ENCODE measurements around the gene SLC9A1. TPM values are rescaled to one million over a fixed set of nuclear protein-coding genes. Genes with fewer than 3 reads are reported as not detected.

Gene SLC9A1
- total RNA-seq, 6 experiments from 2014 or later = 37.1 to 51.0 (median 44.7) TPM

- Mint-ChIP-seq H3K27ac (no peak overlapping the region), H3K36me3 (ENCODE audit: low read depth) (no peaks in the 10 kb centered on the region), H3K27me3 (ENCODE audit: insufficient read depth) (peaks cover 18% of the 10 kb centered on the region), H3K9me3 (no peaks in the 10 kb centered on the region), H3K4me3 (no peak overlapping the region), H3K4me1 (ENCODE audit: low read depth) (peaks cover 6% of the 10 kb centered on the region; the same call in 1 of the 2 replicates)
- TF ChIP-seq CTCF (IDR thresholded peaks at IDR 0.05) = no peak
- no peak for DNase-seq
These were observed 94.0 kb downstream of the SLC9A1 start for GRCh38 chr1:27060891-27061290.

GRCh38 chr1:27058966-27059669, 95.8 kb downstream of the SLC9A1 start:
- DNase-seq = no peak
- H3K27me3 Mint-ChIP-seq (ENCODE audit: insufficient read depth) = peaks cover 18% of the 10 kb centered on the region
- no peak overlapping the region for H3K27ac Mint-ChIP-seq
- no peak for TF ChIP-seq CTCF (IDR thresholded peaks at IDR 0.05)
- H3K4me1 Mint-ChIP-seq (ENCODE audit: low read depth) = peaks cover 6% of the 10 kb centered on the region; the same call in 1 of the 2 replicates
- H3K4me3 Mint-ChIP-seq = no peak overlapping the region
- no peaks in the 10 kb centered on the region for H3K36me3 Mint-ChIP-seq (ENCODE audit: low read depth)
- H3K9me3 Mint-ChIP-seq = no peaks in the 10 kb centered on the region

- no peak for DNase-seq
- no peaks in the 10 kb centered on the region for H3K36me3 Mint-ChIP-seq (ENCODE audit: low read depth)
These were observed 96.9 kb downstream of the SLC9A1 start for GRCh38 chr1:27057801-27058625.

GRCh38 chr1:27057389-27057788, 97.5 kb downstream of the SLC9A1 start:
- Mint-ChIP-seq H3K4me1 (ENCODE audit: low read depth) (peaks cover 6% of the 10 kb centered on the region; the same call in 1 of the 2 replicates), H3K9me3 (no peaks in the 10 kb centered on the region), H3K4me3 (no peak overlapping the region), H3K27me3 (ENCODE audit: insufficient read depth) (peaks cover 18% of the 10 kb centered on the region), H3K36me3 (ENCODE audit: low read depth) (no peaks in the 10 kb centered on the region), H3K27ac (no peak overlapping the region)
- DNase-seq = no peak
- no peak for TF ChIP-seq CTCF (IDR thresholded peaks at IDR 0.05)

More at GRCh38 chr1:27057801-27058625, 96.9 kb downstream of the SLC9A1 start:
- H3K27me3 Mint-ChIP-seq (ENCODE audit: insufficient read depth) = peaks cover 18% of the 10 kb centered on the region
- H3K4me1 Mint-ChIP-seq (ENCODE audit: low read depth) = peaks cover 6% of the 10 kb centered on the region; the same call in 1 of the 2 replicates
- H3K27ac Mint-ChIP-seq = no peak overlapping the region
- TF ChIP-seq CTCF (IDR thresholded peaks at IDR 0.05) = no peak
- H3K9me3 Mint-ChIP-seq = no peaks in the 10 kb centered on the region
- H3K4me3 Mint-ChIP-seq = peak overlapping the region; percentile 11; the same call in 1 of the 2 replicates

GRCh38 chr1:27053977-27054753, 100.8 kb downstream of the SLC9A1 start:
- no peak for TF ChIP-seq CTCF (IDR thresholded peaks at IDR 0.05)
- Mint-ChIP-seq H3K36me3 (ENCODE audit: low read depth) (no peaks in the 10 kb centered on the region), H3K27me3 (ENCODE audit: insufficient read depth) (peaks cover 9% of the 10 kb centered on the region), H3K4me3 (no peak overlapping the region), H3K4me1 (ENCODE audit: low read depth) (peaks cover 6% of the 10 kb centered on the region; the same call in 1 of the 2 replicates), H3K9me3 (no peaks in the 10 kb centered on the region), H3K27ac (no peak overlapping the region)
- no peak for DNase-seq

Measured in HFFc6 (cell line).